ENCODE data around the gene STRADB.
"Not testable (repeated sequence)": the region's sequence is repeated elsewhere in the genome, so short reads cannot be mapped to it uniquely, and the experiment has no call there.

STRADB gene

DNA sequence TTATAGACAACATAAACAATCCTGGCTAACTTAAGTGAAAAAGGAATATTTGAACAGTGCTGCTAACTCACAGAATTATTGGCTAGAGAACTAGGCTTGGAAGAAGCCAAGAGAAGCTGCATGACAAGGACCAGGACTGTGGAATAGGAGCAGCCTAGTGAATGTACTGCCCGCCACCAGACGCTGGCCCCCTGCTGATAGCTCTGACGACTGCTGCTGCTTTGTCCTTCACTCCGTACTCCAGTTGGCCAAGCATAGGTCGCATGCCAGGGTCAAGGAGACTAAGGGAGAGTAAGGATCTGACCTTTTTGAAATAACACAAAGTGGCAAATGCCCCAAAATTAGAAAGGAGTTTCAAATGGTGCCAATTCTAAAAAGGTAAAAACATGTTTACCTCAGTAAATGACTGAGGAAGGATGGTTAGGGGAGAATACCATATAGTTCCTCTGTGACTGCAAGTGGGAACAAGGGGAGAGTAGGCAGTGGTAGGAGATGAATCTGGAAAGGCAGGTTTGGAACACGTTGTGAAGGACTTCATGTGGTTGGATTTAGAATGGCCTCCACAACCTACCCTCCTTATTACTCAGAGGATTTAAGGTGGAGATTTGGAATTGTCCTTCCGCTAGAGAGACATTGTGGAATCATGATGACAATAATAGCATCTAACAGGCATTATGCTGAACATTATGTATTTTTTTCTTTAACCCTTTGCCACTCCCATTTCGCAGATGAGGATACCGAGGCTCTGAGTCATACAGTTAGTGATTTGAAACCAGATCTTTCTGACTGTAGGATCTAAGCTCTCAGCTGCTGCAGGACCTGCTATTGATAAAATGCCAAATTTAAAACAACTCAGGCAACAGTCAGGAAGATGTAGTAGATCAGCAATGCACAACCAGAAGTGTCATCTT is 19.5 kb downstream of the STRADB start:
- DNase-seq = no peak

DNA sequence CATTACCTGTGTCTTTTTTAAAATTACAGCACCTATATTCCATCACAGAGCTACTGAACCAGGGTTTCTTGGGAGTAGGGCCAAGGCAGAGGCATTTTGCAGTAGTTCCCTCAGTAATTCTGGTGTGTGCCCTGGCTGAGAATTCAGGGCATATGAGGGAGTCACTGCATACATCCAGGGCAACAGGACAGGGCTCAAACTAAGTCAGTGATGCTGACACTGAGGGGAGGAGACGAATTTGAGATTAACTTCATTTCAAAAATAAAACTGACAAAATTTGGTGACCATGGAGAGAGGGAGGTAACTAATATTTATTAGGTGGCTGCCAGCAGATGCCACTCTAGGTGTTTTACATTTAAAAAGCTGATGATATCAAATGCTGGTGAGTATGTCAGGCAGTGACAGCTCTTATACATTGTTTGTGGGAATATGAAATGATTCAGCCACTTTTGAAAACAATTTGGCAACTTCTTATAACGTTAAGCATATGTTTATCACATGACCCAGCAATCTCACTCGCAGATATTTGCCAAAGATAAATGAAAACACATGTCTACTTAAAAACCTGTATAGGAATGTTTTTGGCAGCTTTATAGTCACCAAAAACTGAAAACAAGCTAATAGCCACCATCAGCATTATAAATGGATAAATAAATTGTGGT is 20.3 kb downstream of the STRADB start:
- DNase-seq = no peak

DNA sequence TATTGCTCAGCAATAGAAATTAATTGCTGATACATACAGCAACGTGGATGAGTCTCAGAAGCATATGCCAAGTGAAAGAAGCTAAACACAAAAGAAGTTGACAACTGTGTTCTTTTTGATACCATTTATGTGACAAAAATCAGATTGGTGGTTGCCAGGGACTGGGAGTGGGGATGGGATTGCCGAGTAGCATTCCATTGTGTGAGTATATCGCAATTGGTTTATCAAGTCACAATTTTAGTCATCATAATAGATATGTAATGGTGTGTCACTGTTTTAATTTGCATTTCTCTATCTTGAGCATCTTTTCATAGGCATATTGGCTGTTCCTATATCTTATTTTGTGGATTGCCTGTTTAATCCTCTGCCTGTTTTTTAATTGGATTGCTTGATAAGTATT is 20.9 kb downstream of the STRADB start:
- no peak for DNase-seq

DNA sequence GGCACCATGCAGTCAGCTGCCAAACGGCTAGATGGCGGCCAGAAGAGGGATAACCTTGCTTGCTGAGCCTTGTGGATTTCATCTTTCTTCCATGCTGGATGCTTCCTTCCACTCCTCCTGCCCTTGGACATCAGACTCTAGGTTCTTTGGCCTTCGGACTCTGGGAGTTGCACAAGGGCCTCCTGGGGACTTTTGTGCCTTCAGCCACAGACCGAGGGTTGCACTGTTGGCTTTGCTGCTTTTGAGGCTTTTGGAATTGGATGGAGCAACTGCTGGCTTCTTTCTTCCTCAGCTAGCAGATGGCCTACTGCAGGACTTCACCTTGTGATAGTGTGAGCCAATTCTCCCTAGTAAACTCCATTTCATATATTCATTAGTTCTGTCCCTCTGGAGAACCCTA is 31.0 kb downstream of the STRADB start:
- no peak for DNase-seq

DNA sequence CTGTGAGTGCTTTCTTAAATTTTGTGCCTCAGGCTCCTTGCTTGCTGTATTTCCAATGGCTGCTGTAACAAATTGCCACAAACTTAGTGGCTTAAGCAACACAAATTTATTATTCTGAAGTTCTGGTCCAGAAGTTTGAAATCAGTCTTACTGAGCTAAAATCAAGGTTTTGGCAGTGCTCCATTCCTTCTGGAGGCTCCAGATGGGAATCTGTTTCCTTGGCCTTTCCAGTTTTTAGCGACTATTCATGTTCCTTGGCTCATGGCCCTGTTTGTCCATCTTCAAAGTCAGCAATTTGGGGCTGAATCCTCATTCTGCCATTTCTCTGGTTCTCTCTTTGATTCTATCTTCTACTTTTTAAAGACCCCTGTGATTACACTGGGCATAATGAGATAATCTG is 31.8 kb downstream of the STRADB start:
- DNase-seq = no peak

DNA sequence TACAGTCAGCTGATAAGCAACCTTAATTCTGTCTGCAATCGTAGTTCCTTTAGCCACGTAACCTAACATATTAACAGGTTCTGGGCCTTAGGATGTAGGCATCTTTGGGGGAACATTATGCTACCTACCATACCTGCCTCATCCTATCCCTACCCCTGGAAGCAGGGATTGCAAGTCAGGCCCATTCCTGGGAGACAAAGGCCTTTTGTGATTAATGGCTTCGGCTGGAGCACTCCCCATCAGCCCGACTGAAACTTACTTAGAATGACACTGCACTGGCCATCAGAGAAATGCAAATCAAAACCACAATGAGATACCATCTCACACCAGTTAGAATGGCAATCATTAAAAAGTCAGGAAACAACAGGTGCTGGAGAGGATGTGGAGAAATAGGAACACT is 32.2 kb downstream of the STRADB start:
- DNase-seq = not testable (repeated sequence)

DNA sequence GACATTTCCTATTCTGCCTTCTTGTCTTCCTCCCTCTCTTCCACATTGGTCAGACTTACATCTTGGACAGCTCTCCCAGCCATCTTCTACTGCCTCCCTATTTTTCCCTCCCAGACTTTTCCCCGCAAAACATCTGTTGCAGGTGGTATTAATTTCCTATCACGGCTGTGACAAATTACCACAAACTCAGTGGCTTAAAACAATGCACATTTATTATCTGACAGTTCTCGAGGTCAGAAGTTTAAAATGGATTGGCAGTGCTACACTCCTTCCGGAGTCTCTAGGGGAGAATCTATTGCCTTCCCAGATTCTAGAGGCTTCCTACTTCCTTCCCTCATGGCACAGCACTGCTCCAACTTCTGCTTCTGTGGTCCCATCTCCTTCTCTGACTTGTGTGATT is 33.3 kb downstream of the STRADB start:
- DNase-seq = no peak

DNA sequence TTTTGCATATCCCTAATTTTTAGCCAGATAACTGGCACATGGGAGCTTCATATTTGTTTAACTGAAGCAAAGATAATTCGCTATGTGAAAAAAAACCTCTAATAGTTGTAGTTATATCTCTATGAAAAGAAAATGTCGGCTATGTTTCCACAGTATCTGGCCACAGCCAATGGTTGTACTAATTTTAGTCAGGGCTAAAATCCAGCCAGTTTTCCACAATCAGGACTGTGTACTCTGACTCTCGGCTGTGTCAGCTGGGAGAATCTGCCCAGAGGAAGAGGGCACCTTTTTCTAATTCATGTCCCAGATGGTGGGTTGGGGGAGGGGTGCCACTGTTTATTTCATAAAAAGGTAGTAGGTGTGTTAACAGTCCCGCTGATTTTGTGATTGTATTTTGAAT is 38.8 kb downstream of the STRADB start:
- DNase-seq = no peak

DNA sequence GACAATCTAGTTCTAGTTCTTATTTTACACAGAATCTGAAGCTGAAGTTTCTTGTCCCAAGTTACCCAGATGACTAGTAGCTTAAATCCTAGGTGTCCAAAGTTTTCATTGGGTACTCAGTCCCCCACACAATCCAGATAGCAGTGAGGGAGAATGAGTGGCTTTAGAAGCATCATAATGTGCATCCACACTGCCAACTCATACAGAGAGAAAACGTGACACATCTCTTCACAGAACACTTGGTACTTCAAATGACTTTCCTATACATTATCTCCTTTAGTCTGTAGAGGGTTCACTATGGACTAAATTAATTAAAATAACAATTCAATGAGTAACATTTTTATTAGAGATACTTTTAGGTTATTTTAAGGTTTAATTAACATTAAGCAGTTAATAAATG is 45.2 kb downstream of the STRADB start:
- no peak for DNase-seq

DNA sequence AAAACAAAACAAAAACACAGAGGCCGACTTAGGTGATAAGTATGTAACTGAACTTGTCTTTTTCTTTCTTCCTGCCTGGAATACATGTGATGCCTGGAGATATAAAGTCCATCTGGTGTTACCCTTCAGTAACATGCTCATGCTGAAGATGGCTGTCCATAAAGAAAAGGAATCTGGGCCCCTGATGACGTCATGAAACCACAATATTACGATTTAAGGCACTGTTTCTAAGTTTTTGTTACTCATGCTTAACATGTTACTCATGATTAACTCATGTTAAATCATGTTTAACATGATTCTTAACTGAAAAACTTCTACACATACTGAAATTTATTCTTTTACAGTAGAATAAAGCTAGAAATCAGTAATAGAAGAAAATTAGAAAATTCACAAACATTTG is 49.0 kb downstream of the STRADB start:
- DNase-seq = no peak

DNA sequence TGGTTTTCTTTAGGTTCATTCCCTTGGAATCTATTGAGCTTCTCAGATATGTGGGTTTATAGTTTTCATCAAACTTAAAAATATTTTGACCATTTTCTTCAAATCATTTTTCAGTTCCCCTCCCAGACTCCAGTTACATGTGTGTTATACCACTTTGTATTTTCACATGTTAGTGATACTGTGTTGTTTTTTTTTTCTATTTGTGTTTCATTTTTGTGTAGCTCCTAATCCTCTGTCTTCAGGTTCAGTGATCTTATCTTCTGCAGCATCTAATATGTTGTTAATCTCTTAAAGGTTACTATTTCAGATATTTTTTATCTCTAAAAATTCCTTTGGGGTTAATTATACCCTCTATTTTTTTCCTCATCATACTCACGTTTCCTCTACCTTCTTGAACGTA is 51.2 kb downstream of the STRADB start:
- no peak for DNase-seq

DNA sequence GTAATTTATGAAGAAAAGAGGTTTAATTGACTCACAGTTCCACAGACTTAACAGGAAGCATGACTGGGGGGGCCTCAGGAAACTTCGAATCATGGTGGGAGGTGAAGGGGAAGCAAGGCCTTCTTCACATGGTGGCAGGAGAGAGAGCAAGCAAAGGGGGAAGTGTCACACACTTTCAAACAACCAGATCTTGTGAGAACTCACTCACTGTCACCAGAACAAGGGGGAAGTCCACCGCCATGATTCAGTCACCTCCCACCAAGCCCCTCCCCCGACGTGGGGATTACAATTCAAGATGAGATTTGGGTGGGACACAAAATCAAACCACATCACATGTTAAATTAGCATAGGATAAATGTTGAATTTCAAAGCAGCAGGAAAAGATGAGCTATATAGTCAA is 56.2 kb downstream of the STRADB start:
- peak; percentile 20 for DNase-seq

DNA sequence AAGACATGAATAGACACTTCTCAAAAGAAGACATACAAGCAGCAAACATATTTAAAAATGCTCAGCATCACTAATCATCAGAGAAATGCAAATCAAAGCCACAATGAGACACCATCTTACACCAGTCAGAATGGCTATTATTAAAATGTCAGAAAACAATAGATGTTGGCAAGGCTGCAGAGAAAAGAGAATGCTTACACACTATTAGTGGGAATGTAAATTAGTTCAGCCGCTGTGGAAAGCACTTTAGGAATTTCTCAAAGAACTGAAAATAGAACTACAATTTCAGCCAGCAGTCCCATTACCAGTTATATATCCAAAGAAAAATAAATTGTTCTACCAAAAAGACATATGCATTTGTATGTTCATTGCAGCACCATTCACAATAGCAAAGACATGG is 61.7 kb downstream of the STRADB start:
- no peak for DNase-seq

DNA sequence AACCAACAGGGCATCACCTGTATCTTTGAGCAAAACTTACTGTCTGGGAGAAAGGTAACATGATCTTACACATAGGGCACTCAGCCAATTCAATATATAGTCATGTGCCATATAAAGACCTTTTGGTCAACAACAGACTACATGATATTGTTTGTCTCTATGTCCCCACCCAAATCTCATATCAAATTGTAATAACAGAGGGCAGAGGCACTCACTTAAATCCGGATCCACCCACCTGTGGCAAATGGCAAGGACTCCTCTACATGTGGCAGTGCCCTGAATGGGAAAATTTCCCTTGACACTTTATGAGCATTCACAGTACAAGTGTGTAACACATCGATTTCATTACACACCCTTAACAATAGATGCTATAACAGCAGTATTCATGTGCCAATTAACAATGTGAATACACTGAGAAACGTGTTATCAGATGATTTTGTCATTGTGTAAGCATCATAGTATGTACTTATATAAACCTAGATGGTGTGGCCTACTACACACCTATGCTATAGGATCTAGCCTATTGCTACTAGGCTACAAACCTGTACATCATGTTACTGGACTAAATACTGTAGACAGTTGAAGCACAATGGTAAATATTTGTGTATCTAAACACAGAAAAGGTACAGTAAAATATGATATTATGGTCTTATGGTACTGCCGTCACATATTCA is 64.2 kb downstream of the STRADB start:
- no peak for DNase-seq

DNA sequence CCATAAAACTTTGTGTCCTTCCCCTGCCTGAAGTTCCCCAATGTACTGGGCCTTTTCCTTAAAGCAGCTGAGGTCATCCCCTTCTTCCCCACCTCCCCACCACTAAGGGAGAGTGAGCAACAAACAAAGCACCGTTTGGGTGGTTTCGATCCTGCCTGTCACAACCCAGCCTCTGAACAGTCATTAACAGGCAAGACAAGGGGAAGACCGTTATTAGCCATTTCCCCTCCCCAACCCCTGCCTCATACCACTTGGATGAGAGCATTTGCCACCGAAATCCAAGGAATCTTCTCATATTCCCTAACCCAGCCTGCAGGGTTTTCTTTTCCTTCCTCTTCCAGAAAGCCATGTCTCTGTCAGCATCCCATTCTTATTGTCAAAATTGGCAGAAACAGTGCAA is 65.6 kb downstream of the STRADB start:
- DNase-seq = no peak

DNA sequence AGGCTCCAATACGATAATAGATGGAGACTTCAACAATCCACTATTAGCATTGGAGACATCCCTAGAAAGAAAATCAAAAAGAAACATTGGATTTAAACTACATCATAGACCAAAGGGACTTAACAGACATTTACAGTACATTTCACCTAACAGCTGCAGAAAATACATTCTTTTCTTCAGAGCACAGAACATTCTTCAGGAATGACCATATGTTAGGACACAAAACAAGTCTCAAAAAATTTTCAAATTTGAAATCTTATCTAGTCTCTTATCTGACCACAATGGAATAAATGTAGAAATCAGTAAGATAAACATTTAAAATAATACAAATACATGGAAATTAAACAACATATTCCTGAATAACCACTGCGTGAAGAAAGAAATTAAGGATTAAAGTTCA is 68.7 kb downstream of the STRADB start:
- no peak for DNase-seq

DNA sequence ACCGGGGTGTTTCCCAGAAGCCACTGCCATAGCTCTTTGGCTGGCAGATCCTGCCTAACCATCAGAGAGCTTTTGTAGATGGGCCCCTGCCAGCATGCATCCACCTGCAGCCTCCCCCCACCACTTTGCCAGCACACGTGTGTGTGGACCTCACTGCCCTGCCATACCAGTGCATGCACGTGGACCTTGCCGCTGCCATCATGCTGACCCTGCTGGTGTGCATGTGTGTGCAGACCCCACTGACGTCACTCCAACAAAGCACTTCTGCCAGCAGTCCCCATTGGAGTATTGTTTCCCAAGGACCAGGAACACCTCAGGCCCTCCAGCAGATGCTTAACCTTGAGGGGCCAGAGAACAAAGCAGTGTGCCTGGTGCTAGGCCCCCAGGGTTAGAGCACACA is 71.4 kb downstream of the STRADB start:
- no peak for DNase-seq

DNA sequence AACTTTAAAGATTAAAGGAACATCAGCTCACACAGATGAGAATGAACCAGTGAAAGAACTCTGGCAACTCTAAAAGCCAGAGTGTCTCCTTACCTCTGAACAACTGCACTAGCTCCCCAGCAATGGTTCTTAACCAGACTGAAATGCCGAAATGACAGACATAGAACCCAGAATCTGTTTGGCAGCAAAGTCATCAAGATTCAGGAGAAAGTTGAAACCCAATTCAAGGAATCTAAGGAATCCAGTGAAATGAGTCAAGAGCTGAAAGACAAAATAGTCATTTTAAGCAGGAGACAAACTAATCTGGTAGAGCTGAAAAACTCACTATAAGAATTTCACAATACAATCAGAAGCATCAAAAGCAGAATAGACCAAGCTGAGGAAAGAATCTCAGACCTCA is 72.0 kb downstream of the STRADB start:
- no peak for DNase-seq
